ENCODE data around the gene PSAP. TPM values are rescaled to one million over a fixed set of nuclear protein-coding genes. Genes with fewer than 3 reads are reported as not detected.

PSAP gene
- total and polyA plus RNA-seq, 2 experiments from 2014 or later = 686 to 987 TPM

- no peak for DNase-seq (ENCODE audit: low spot score)
- Histone ChIP-seq H3K4me3 (peak overlapping the region; percentile 2), H3K4me2 (peak overlapping the region; percentile 93), H3K27me3 (no peaks in the 10 kb centered on the region), H3K9me3 (ENCODE audit: low read depth) (no peaks in the 10 kb centered on the region), H3K36me3 (replicated peaks; ENCODE audit: insufficient read depth, low read depth) (no peaks in the 10 kb centered on the region), H3K4me1 (ENCODE audit: insufficient read depth) (peaks cover 7% of the 10 kb centered on the region), H2AFZ (no peak overlapping the region), H3K9me2 (replicated peaks; ENCODE audit: insufficient read depth) (no peaks in the 10 kb centered on the region), H3K27ac (no peak overlapping the region), H3K79me2 (peaks cover 73% of the 10 kb centered on the region), H4K20me1 (ENCODE audit: insufficient read depth, poor library complexity, severe bottlenecking) (peaks cover 70% of the 10 kb centered on the region)
- WGBS (ENCODE audit: low lambda C conversion rate, missing lambda C conversion rate) = 80% methylated on average over 11 of the region's 11 CpGs
- TF ChIP-seq EZH2 (IDR thresholded peaks at IDR 0.05; ENCODE audit: borderline replicate concordance) = no peak
- no peak for TF ChIP-seq EZH2phosphoT487 (IDR thresholded peaks at IDR 0.05; ENCODE audit: low read depth, severe bottlenecking, unreplicated experiment)
- TF ChIP-seq, protein P1, sequence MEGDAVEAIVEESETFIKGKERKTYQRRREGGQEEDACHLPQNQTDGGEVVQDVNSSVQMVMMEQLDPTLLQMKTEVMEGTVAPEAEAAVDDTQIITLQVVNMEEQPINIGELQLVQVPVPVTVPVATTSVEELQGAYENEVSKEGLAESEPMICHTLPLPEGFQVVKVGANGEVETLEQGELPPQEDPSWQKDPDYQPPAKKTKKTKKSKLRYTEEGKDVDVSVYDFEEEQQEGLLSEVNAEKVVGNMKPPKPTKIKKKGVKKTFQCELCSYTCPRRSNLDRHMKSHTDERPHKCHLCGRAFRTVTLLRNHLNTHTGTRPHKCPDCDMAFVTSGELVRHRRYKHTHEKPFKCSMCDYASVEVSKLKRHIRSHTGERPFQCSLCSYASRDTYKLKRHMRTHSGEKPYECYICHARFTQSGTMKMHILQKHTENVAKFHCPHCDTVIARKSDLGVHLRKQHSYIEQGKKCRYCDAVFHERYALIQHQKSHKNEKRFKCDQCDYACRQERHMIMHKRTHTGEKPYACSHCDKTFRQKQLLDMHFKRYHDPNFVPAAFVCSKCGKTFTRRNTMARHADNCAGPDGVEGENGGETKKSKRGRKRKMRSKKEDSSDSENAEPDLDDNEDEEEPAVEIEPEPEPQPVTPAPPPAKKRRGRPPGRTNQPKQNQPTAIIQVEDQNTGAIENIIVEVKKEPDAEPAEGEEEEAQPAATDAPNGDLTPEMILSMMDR (IDR thresholded peaks at IDR 0.05; ENCODE audit: poor library complexity) = no peak
Measured at GRCh38 chr10:71848325-71849275, 2.5 kb downstream of the PSAP start.

DNA sequence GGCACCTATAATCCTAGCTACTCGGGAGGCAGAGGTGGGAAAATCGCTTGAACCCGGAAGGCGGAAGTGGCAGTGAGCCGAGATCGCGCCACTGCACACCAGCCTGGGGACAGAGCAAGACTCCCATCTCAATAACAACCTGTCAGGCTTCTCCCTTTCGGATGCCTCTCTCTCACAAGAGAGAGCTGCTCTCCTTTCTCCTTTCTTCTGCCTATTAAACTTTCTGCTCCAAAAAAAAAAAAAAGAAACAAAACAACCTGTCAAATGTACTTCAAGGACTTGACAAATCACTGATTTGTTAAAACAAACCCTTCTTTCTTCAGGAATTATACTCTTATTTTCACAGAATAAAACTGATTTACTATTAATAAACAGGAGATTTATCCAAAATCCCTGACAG is 3.6 kb downstream of the PSAP start:
- Histone ChIP-seq H3K4me2 (no peak overlapping the region), H3K36me3 (replicated peaks; ENCODE audit: insufficient read depth, low read depth) (no peaks in the 10 kb centered on the region), H3K4me1 (ENCODE audit: insufficient read depth) (peaks cover 7% of the 10 kb centered on the region), H2AFZ (no peak overlapping the region), H3K27ac (no peak overlapping the region), H3K9me2 (replicated peaks; ENCODE audit: insufficient read depth) (no peaks in the 10 kb centered on the region), H3K4me3 (no peak overlapping the region), H3K9me3 (ENCODE audit: low read depth) (no peaks in the 10 kb centered on the region), H3K79me2 (peaks cover 85% of the 10 kb centered on the region), H4K20me1 (ENCODE audit: insufficient read depth, poor library complexity, severe bottlenecking) (peaks cover 82% of the 10 kb centered on the region), H3K27me3 (no peaks in the 10 kb centered on the region)
- 93% methylated on average over 8 of the region's 8 CpGs for WGBS (ENCODE audit: low lambda C conversion rate, missing lambda C conversion rate)
- DNase-seq (ENCODE audit: low spot score) = no peak
- TF ChIP-seq EZH2 (IDR thresholded peaks at IDR 0.05; ENCODE audit: borderline replicate concordance) (no peak), EZH2phosphoT487 (IDR thresholded peaks at IDR 0.05; ENCODE audit: low read depth, severe bottlenecking, unreplicated experiment) (no peak)
- TF ChIP-seq, protein P1 (IDR thresholded peaks at IDR 0.05; ENCODE audit: poor library complexity) = no peak

- no peak overlapping the region for H2AFZ ChIP-seq
- no peak for TF ChIP-seq EZH2 (IDR thresholded peaks at IDR 0.05; ENCODE audit: borderline replicate concordance)
- TF ChIP-seq, protein P1 (IDR thresholded peaks at IDR 0.05; ENCODE audit: poor library complexity) = no peak
- TF ChIP-seq EZH2phosphoT487 (IDR thresholded peaks at IDR 0.05; ENCODE audit: low read depth, severe bottlenecking, unreplicated experiment) = no peak
- no peak overlapping the region for H3K4me3 ChIP-seq
- WGBS (ENCODE audit: low lambda C conversion rate, missing lambda C conversion rate) = 86% methylated on average over 3 of the region's 3 CpGs
- peaks cover 88% of the 10 kb centered on the region for H4K20me1 ChIP-seq (ENCODE audit: insufficient read depth, poor library complexity, severe bottlenecking)
- no peaks in the 10 kb centered on the region for H3K9me3 ChIP-seq (ENCODE audit: low read depth)
- no peak for DNase-seq (ENCODE audit: low spot score)
- no peak overlapping the region for H3K4me2 ChIP-seq
- H3K4me1 ChIP-seq (ENCODE audit: insufficient read depth) = peaks cover 7% of the 10 kb centered on the region
- no peaks in the 10 kb centered on the region for H3K36me3 ChIP-seq (replicated peaks; ENCODE audit: insufficient read depth, low read depth)
- H3K27ac ChIP-seq = no peak overlapping the region
- no peaks in the 10 kb centered on the region for H3K9me2 ChIP-seq (replicated peaks; ENCODE audit: insufficient read depth)
- H3K79me2 ChIP-seq = peaks cover 91% of the 10 kb centered on the region
- no peaks in the 10 kb centered on the region for H3K27me3 ChIP-seq
Measured at GRCh38 chr10:71846816-71847215, 4.2 kb downstream of the PSAP start.

Data from hepatocyte (in vitro differentiated cells).